Measurements from ENCODE around the gene SEC22A. TPM values are rescaled to one million over a fixed set of nuclear protein-coding genes. Genes with fewer than 3 reads are reported as not detected.
"Not testable (repeated sequence)": the region's sequence is repeated elsewhere in the genome, so short reads cannot be mapped to it uniquely, and the experiment has no call there.

Gene SEC22A
- total and polyA plus RNA-seq, 2 donors (not counting 1 experiment from before 2014, with no cell fraction given): 15.6 to 19.3 TPM

DNA sequence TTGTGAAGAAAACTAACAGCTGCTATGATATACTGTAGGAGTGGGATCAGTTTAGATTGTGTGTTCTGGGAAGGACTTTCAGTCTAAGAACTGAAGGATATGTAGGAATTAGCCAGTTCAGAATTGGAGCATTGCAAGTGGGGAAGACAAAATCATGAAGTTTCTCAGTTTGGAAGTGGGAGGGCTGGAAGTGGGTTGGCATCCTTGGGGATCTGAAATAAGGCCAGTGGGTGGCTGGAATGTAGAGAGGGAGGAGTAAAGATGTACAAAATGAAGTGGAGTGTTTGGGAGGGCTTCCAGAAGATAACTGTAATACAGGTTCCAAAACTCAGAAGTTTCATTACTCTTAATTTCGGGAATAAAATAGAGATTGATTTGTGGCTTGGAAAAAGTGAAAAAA, 17.2 kb downstream of the SEC22A start:
- Histone ChIP-seq H3K27me3 (replicated peaks in 1 of 4; ENCODE audit: control extremely low read depth in 1 of 4, control insufficient read depth in 3 of 4, insufficient read depth in 4 of 4, low read length in 3 of 4) (no peaks in the 10 kb centered on the region), H2AFZ (ENCODE audit: insufficient read depth, low read depth, low read length, poor library complexity, severe bottlenecking) (no peak overlapping the region), H3K9ac (ENCODE audit: low read length) (no peak overlapping the region), H3K4me2 (replicated peaks; ENCODE audit: low read depth, low read length, poor library complexity, severe bottlenecking) (no peak overlapping the region), H3K9me3 (ENCODE audit: control extremely low read depth in 1 of 3, control insufficient read depth in 2 of 3, insufficient read depth in 1 of 3, low read length in 2 of 3) (no peaks in the 10 kb centered on the region), H3K36me3 (replicated peaks in 1 of 2; ENCODE audit: control extremely low read depth in 1 of 2, control insufficient read depth in 1 of 2, extremely low read depth in 1 of 2, insufficient read depth in 2 of 2, low read length in 1 of 2) (peaks cover 15 to 17% of the 10 kb centered on the region in 2 experiments), H3K4me1 (ENCODE audit: control insufficient read depth in 2 of 2, insufficient read depth in 2 of 2, low read length in 2 of 2) (no peaks in the 10 kb centered on the region), H4K20me1 (ENCODE audit: control insufficient read depth, insufficient read depth, low read length, poor library complexity, severe bottlenecking) (no peaks in the 10 kb centered on the region), H3K4me3 (ENCODE audit: control extremely low read depth in 1 of 5, extremely low read depth in 1 of 5, insufficient read depth in 1 of 5, low read depth in 2 of 5, low read length in 4 of 5) (no peak overlapping the region), H3K79me2 (ENCODE audit: control insufficient read depth, insufficient read depth, low read length) (peaks cover 4% of the 10 kb centered on the region), H3K27ac (ENCODE audit: low read length in 2 of 2) (no peak overlapping the region)
- TF ChIP-seq, protein P1, sequence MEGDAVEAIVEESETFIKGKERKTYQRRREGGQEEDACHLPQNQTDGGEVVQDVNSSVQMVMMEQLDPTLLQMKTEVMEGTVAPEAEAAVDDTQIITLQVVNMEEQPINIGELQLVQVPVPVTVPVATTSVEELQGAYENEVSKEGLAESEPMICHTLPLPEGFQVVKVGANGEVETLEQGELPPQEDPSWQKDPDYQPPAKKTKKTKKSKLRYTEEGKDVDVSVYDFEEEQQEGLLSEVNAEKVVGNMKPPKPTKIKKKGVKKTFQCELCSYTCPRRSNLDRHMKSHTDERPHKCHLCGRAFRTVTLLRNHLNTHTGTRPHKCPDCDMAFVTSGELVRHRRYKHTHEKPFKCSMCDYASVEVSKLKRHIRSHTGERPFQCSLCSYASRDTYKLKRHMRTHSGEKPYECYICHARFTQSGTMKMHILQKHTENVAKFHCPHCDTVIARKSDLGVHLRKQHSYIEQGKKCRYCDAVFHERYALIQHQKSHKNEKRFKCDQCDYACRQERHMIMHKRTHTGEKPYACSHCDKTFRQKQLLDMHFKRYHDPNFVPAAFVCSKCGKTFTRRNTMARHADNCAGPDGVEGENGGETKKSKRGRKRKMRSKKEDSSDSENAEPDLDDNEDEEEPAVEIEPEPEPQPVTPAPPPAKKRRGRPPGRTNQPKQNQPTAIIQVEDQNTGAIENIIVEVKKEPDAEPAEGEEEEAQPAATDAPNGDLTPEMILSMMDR (IDR thresholded peaks at IDR 0.05): no peak
- no peak for TF ChIP-seq EZH2 (IDR thresholded peaks at IDR 0.05; ENCODE audit: borderline replicate concordance, insufficient read depth, low read depth, low read length, poor library complexity, severe bottlenecking)
- ATAC-seq (ENCODE audit: low read depth): no peak
- ChIA-PET POLR2A (no interaction called here), CTCF (no interaction called here)
- WGBS (ENCODE audit: insufficient coverage): no CpG with 5 or more reads among the region's 1 CpG
- no peaks in the 10 kb centered on the region for H3K9me3 Mint-ChIP-seq (ENCODE audit: insufficient read depth)
- DNase-seq: no peak
- H3K27ac Mint-ChIP-seq: no peak overlapping the region
- intact Hi-C loops (cut with micrococcal nuclease): no loop called here
- H3K4me1 Mint-ChIP-seq: no peaks in the 10 kb centered on the region
- H3K27me3 Mint-ChIP-seq: no peaks in the 10 kb centered on the region
- no peak overlapping the region for H3K4me3 Mint-ChIP-seq

DNA sequence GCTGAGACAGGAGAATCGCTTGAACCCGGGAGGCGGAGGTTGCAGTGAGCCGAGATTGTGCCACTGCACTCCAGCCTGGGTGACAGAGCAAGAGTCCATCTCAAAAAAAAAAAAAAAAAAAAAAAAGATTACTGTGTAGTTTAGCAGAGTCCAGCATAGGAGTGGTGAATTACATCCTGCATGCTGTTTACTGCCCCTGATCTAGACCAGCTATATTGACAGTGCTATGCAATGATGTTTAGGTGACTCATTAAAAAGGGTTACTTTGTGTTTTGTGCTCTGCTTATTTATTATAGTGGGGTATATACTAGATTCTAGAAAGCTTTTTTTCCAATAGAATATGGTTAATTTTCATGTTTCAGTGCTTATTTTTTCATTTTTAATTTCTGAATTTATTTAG, 19.6 kb downstream of the SEC22A start:
- H3K4me1 Mint-ChIP-seq: not testable (repeated sequence)

More for the DNA sequence above, 19.6 kb downstream of the SEC22A start:
- H3K4me2 ChIP-seq (replicated peaks; ENCODE audit: low read depth, low read length, poor library complexity, severe bottlenecking); H3K9me3 ChIP-seq (ENCODE audit: control extremely low read depth in 1 of 3, control insufficient read depth in 2 of 3, insufficient read depth in 1 of 3, low read length in 2 of 3); H3K4me1 ChIP-seq (ENCODE audit: control insufficient read depth in 2 of 2, insufficient read depth in 2 of 2, low read length in 2 of 2); DNase-seq; H3K4me3 Mint-ChIP-seq; H4K20me1 ChIP-seq (ENCODE audit: control insufficient read depth, insufficient read depth, low read length, poor library complexity, severe bottlenecking); ATAC-seq (ENCODE audit: low read depth); H3K27me3 Mint-ChIP-seq; CTCF ChIA-PET; H3K79me2 ChIP-seq (ENCODE audit: control insufficient read depth, insufficient read depth, low read length); H3K27me3 ChIP-seq (replicated peaks in 1 of 4; ENCODE audit: control extremely low read depth in 1 of 4, control insufficient read depth in 3 of 4, insufficient read depth in 4 of 4, low read length in 3 of 4); H3K9me3 Mint-ChIP-seq (ENCODE audit: insufficient read depth); H3K27ac ChIP-seq (ENCODE audit: low read length in 2 of 2); H3K9ac ChIP-seq (ENCODE audit: low read length); H3K4me3 ChIP-seq (ENCODE audit: control extremely low read depth in 1 of 5, extremely low read depth in 1 of 5, insufficient read depth in 1 of 5, low read depth in 2 of 5, low read length in 4 of 5); intact Hi-C loops (cut with micrococcal nuclease); H2AFZ ChIP-seq (ENCODE audit: insufficient read depth, low read depth, low read length, poor library complexity, severe bottlenecking); H3K27ac Mint-ChIP-seq: not testable (repeated sequence)
- H3K36me3 ChIP-seq (replicated peaks in 1 of 2; ENCODE audit: control extremely low read depth in 1 of 2, control insufficient read depth in 1 of 2, extremely low read depth in 1 of 2, insufficient read depth in 2 of 2, low read length in 1 of 2): peaks cover 9 to 17% of the 10 kb centered on the region in 2 experiments
- WGBS (ENCODE audit: insufficient coverage): no CpG with 5 or more reads among the region's 4 CpGs
- POLR2A ChIA-PET: interaction anchor here (0.6 kb wide), 1 partner anchor 460 kb away, joined by 3 read pairs; no protein-coding TSS in a partner anchor

Measured in B cell (primary cell).